DOHH2 (cell line): ENCODE results near the gene PRR23B.

Experiments used
- H3F3A ChIP-seq: fragments of 200-600 bp; sonication (generic), shearing (Covaris generic); 2 replicates; pipeline ENCODE4 v1.6.0; 2016; ENCODE audit warnings: antibody characterized with exemption, mild to moderate bottlenecking; ENCODE audit not compliant: control insufficient read depth, insufficient read depth
- H3K27ac ChIP-seq: fragments of 200-600 bp; sonication (generic); 2 replicates; pipeline ENCODE4 v1.5.1; 2014; ENCODE audit warnings: low read depth, mild to moderate bottlenecking, low read length, moderate library complexity
- H3K27me3 ChIP-seq: fragments of 200-600 bp; sonication (generic); 2 replicates; pipeline ENCODE4 v1.6.1; 2014; ENCODE audit warnings: mild to moderate bottlenecking, low read length, mixed read lengths; ENCODE audit not compliant: control insufficient read depth
- H3K36me3 ChIP-seq: fragments of 200-600 bp; sonication (generic); 2 replicates; pipeline ENCODE4 v1.6.1; 2014; ENCODE audit warnings: mild to moderate bottlenecking, low read length, moderate library complexity, mixed read lengths; ENCODE audit not compliant: control insufficient read depth
- H3K4me1 ChIP-seq: fragments of 200-600 bp; sonication (generic); 2 replicates; pipeline ENCODE4 v1.6.1; 2014; ENCODE audit warnings: mild to moderate bottlenecking, low read length, mixed read lengths; ENCODE audit not compliant: control insufficient read depth
- H3K4me2 ChIP-seq: fragments of 200-600 bp; sonication (generic); 2 replicates; pipeline ENCODE4 v1.6.0; 2014; ENCODE audit warnings: mild to moderate bottlenecking, low read length, moderate library complexity
- H3K4me3 ChIP-seq: fragments of 200-600 bp; sonication (generic); 2 replicates; pipeline ENCODE4 v1.5.1; 2014; ENCODE audit warnings: mild to moderate bottlenecking, low read length, mixed read lengths
- H3K79me2 ChIP-seq: fragments of 200-600 bp; sonication (generic); 2 replicates; pipeline ENCODE4 v1.6.1; 2014; ENCODE audit warnings: mild to moderate bottlenecking, low read length, mixed read lengths; ENCODE audit not compliant: control insufficient read depth
- H3K9me2 ChIP-seq: fragments of 200-600 bp; sonication (generic); replicated peaks from 2 replicates; pipeline ENCODE4 v1.6.1; 2014; ENCODE audit warnings: mild to moderate bottlenecking, low read length, mixed read lengths; ENCODE audit not compliant: control insufficient read depth
- H3K9me3 ChIP-seq: fragments of 200-600 bp; sonication (generic); 2 replicates; pipeline ENCODE4 v1.6.1; 2014; ENCODE audit warnings: antibody characterized with exemption, low read length, mixed read lengths; ENCODE audit not compliant: control insufficient read depth, insufficient read depth
- H4K20me1 ChIP-seq: fragments of 200-600 bp; sonication (generic); 2 replicates; pipeline ENCODE4 v1.6.0; 2014; ENCODE audit warnings: low read depth, mild to moderate bottlenecking, antibody characterized with exemption, low read length, moderate library complexity; ENCODE audit not compliant: control insufficient read depth, insufficient read depth
- CTCF ChIP-seq: fragments of 200-600 bp; sonication (generic); IDR thresholded peaks from one replicate; pipeline ENCODE4 v1.5.1; 2014; ENCODE audit warnings: antibody characterized with exemption, mild to moderate bottlenecking, low read depth, low read length; ENCODE audit not compliant: poor library complexity, severe bottlenecking
- EZH2phosphoT487 ChIP-seq: fragments of 200-600 bp; sonication (generic); IDR thresholded peaks from 2 replicates; pipeline ENCODE4 v1.6.1; 2017; ENCODE audit warnings: borderline replicate concordance, mild to moderate bottlenecking, antibody characterized with exemption, low read length, moderate library complexity, mixed read lengths

Gene PRR23B

DNA sequence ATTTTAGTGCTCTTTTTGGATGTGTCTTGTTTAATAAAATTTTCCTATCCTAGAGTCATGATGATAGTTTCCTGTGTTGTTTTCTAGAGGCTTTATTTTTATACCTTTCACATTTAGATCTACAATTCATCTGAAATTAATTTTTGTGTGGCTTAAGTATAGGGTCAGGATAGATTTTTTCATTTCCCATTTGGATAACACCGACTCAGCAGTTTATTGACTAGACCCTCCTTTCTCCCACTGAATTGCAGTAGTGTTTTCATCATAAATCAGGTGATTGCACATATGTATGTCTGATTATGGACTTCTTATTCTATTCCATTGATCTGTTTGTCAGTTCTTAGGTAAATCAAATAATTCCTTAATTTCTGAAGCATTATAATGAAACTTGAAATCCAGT, 25.0 kb downstream of the PRR23B start:
- H3K79me2 ChIP-seq = no peaks in the 10 kb centered on the region
- no peaks in the 10 kb centered on the region for H3K36me3 ChIP-seq
- no peaks in the 10 kb centered on the region; the same call in 1 of the 2 replicates for H3K9me2 ChIP-seq
- H3K4me1 ChIP-seq = no peaks in the 10 kb centered on the region
- H3F3A ChIP-seq = no peaks in the 10 kb centered on the region
- no peak overlapping the region for H3K4me2 ChIP-seq
- TF ChIP-seq EZH2phosphoT487 (no peak), CTCF (no peak)
- H3K27ac ChIP-seq = no peak overlapping the region
- no peak overlapping the region for H3K4me3 ChIP-seq
- H4K20me1 ChIP-seq = no peaks in the 10 kb centered on the region
- H3K27me3 ChIP-seq = peaks cover 10% of the 10 kb centered on the region
- H3K9me3 ChIP-seq = no peaks in the 10 kb centered on the region

GRCh38 chr3:138987181-138987580, 33.5 kb downstream of the PRR23B start:
- no peak overlapping the region for H3K4me2 ChIP-seq
- no peaks in the 10 kb centered on the region for H3K4me1 ChIP-seq
- H3K27ac ChIP-seq = no peak overlapping the region
- H3K36me3 ChIP-seq = no peaks in the 10 kb centered on the region
- H3F3A ChIP-seq = no peaks in the 10 kb centered on the region
- H3K9me2 ChIP-seq = no peaks in the 10 kb centered on the region
- no peaks in the 10 kb centered on the region for H3K9me3 ChIP-seq
- H4K20me1 ChIP-seq = no peaks in the 10 kb centered on the region
- peaks cover 4% of the 10 kb centered on the region; the same call in 1 of the 2 replicates for H3K27me3 ChIP-seq
- H3K4me3 ChIP-seq = no peak overlapping the region
- TF ChIP-seq CTCF (no peak), EZH2phosphoT487 (no peak)
- H3K79me2 ChIP-seq = no peaks in the 10 kb centered on the region

- no peak overlapping the region for H3K4me3 ChIP-seq
- H3K36me3 ChIP-seq = no peaks in the 10 kb centered on the region
- no peak overlapping the region for H3K4me2 ChIP-seq
- no peaks in the 10 kb centered on the region for H3K79me2 ChIP-seq
- no peak overlapping the region for H3K27ac ChIP-seq
- no peaks in the 10 kb centered on the region for H3K4me1 ChIP-seq
- H3K27me3 ChIP-seq = peaks cover 4% of the 10 kb centered on the region; the same call in 1 of the 2 replicates
- no peaks in the 10 kb centered on the region for H3F3A ChIP-seq
- no peaks in the 10 kb centered on the region for H3K9me3 ChIP-seq
- TF ChIP-seq CTCF = no peak
- TF ChIP-seq EZH2phosphoT487 = no peak
- no peaks in the 10 kb centered on the region for H4K20me1 ChIP-seq
- no peaks in the 10 kb centered on the region for H3K9me2 ChIP-seq
Observed at GRCh38 chr3:138985932-138986331, 34.8 kb downstream of the PRR23B start.

DNA sequence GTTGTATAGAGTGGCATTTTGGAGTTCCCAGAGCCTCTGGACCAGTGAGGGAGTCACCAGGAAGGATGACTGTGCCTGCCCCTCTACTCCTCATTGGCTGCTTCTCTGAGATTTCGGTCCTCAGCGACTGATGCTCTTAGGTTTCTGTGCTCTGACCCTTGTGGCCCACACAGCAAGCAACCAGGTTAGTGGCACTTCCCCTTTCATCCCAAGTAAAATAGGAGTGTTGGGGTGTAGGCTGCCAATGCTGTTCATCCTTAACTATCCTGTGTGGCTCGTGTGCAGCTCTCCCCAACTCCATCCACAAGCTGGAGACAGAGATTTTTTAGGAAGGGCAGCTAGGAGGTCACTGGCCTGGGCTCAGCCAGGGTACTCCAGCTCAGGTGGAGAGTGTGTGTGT, 35.9 kb downstream of the PRR23B start:
- Histone ChIP-seq H3K36me3 (no peaks in the 10 kb centered on the region), H3K4me3 (no peak overlapping the region), H4K20me1 (no peaks in the 10 kb centered on the region), H3K9me3 (no peaks in the 10 kb centered on the region), H3K27ac (no peak overlapping the region), H3K79me2 (no peaks in the 10 kb centered on the region), H3K4me2 (no peak overlapping the region), H3K9me2 (no peaks in the 10 kb centered on the region), H3K4me1 (no peaks in the 10 kb centered on the region), H3F3A (no peaks in the 10 kb centered on the region), H3K27me3 (peaks cover 4% of the 10 kb centered on the region; the same call in 1 of the 2 replicates)
- TF ChIP-seq EZH2phosphoT487 (no peak), CTCF (no peak)
